ENCODE data around the gene CLDN3.
"Not testable (repeated sequence)": the region's sequence is repeated elsewhere in the genome, so short reads cannot be mapped to it uniquely, and the experiment has no call there.

Gene CLDN3, protein sequence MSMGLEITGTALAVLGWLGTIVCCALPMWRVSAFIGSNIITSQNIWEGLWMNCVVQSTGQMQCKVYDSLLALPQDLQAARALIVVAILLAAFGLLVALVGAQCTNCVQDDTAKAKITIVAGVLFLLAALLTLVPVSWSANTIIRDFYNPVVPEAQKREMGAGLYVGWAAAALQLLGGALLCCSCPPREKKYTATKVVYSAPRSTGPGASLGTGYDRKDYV

GRCh38 chr7:73770002-73770859 is at the start of gene CLDN3:
TSS of gene CLDN3 (minus strand) at chr7:73770270. CDS start at chr7:73770049, 221 bp downstream.
- in situ Hi-C loops (cut with MboI; ENCODE audit: low sequenced_read_pairs), result no loop called here

DNA sequence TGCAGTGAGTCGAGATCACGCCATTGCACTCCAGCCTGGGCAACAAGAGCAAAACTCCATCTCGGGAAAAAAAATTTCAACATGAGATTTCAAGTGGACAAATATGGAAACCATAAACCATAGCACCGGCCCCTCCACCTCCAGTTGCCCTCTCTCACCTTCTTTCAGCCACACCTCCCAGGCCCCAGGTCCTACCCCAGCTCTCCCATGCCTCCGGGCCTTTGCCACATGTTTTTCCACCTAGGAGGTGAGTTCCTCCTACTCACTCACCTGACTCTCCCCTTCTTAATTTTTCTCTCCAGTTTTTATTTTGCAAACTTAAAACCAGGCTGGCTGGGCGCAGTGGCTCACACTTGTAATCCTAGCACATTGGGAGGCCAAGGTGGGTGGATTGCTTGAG is 47.1 kb upstream of the CLDN3 start:
- in situ Hi-C loops (cut with MboI; ENCODE audit: low sequenced_read_pairs), result loop anchor here (5.0 kb wide), 1 partner anchor 40 kb away; no protein-coding TSS in a partner anchor

- in situ Hi-C loops (cut with MboI; ENCODE audit: low sequenced_read_pairs), result loop anchor here (5.0 kb wide), 1 partner anchor 42 kb away; no protein-coding TSS in a partner anchor
Measured at GRCh38 chr7:73815436-73815835, 45.4 kb upstream of the CLDN3 start.

GRCh38 chr7:73812996-73813395 is 42.9 kb upstream of the CLDN3 start:
- in situ Hi-C loops (cut with MboI; ENCODE audit: low sequenced_read_pairs), result no loop called here

DNA sequence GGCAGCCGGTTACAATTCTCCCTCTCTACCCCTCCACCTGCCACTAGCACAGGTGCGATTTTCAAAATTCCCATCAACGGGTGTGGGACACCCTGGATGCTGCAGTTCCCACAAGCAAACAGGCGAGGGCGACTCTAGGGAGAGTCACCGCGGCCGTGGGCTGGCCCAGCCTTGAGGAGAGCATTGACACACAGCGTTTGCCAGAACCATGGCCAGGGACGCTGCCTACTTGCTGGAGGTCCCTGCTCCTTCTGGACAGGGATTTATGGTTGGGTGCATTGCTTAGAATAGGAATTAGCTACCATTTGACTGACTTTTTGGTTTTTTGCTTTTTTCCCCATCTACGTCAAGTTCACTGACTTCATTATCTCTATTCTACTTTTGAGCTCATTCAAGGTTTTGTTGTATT is 41.7 kb upstream of the CLDN3 start:
- in situ Hi-C loops (cut with MboI; ENCODE audit: low sequenced_read_pairs), result no loop called here

- in situ Hi-C loops (cut with MboI; ENCODE audit: low sequenced_read_pairs), result no loop called here
Measured at GRCh38 chr7:73810998-73811360, 40.9 kb upstream of the CLDN3 start.

GRCh38 chr7:73809467-73809951 is 39.4 kb upstream of the CLDN3 start:
- in situ Hi-C loops (cut with MboI; ENCODE audit: low sequenced_read_pairs), result no loop called here

DNA sequence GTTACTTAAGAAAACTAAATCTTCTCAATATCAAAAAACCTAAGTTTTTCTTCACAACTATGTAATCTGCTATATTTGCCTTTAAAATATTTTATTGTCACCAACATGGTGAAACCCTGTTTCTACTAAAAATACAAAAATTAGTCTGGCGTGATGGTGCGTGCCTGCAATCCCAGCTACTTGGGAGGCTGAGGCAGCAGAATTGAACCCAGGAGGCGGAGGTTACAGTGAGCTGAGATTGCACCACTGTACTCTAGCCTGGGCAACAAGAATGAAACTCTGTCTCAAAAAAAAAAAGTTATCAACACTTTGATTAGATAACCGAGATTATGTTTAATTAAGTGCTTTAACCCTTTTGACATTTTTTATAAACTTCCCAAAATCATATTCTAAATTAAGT is 32.4 kb upstream of the CLDN3 start:
- in situ Hi-C loops (cut with MboI; ENCODE audit: low sequenced_read_pairs), result no loop called here

GRCh38 chr7:73801577-73801976 is 31.5 kb upstream of the CLDN3 start:
- in situ Hi-C loops (cut with MboI; ENCODE audit: low sequenced_read_pairs), result no loop called here

- in situ Hi-C loops (cut with MboI; ENCODE audit: low sequenced_read_pairs), result no loop called here
Measured at GRCh38 chr7:73799282-73800141, 29.4 kb upstream of the CLDN3 start.

DNA sequence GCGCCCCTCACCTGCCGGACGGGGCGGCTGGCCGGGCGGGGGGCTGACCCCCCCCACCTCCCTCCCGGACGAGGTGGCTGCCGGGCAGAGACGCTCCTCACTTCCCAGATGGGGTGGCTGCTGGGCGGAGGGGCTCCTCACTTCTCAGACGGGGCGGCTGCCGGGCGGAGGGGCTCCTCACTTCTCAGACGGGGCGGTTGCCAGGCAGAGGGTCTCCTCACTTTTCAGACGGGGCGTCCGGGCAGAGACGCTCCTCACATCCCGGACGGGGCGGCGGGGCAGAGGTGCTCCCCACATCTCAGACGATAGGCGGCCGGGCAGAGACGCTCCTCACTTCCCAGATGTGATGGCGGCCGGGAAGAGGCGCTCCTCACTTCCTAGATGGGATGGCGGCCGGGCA is 27.1 kb upstream of the CLDN3 start:
- in situ Hi-C loops (cut with MboI; ENCODE audit: low sequenced_read_pairs), result not testable (repeated sequence)

- in situ Hi-C loops (cut with MboI; ENCODE audit: low sequenced_read_pairs), result not testable (repeated sequence)
Measured at GRCh38 chr7:73796656-73797055, 26.6 kb upstream of the CLDN3 start.

GRCh38 chr7:73795188-73795587 is 25.1 kb upstream of the CLDN3 start:
- in situ Hi-C loops (cut with MboI; ENCODE audit: low sequenced_read_pairs), result not testable (repeated sequence)

DNA sequence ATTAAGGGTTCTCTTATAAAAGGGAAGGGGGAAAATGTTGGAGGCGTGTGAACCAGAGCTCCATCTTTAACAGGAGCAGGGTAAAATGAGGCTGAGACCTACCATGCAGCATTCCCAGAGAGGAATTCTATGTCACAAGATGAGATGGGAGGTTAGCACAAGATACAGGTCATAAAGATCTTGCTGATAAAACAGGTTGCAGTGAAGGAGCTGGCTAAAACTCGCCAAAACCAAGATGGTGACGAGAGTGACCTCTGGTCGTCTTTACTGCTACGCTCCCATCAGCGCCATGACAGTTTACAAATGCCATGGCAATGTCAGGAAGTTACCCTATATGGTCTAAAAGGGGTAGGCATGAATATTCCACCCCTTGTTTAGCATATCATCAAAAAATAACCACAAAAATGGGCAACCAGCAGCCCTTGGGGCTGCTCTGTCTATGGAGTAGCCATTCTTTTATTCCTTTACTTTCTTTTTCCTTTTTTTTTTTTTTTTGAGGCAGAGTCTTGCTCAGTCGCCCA is 21.2 kb upstream of the CLDN3 start:
- in situ Hi-C loops (cut with MboI; ENCODE audit: low sequenced_read_pairs), result not testable (repeated sequence)

- in situ Hi-C loops (cut with MboI; ENCODE audit: low sequenced_read_pairs), result no loop called here
Measured at GRCh38 chr7:73789051-73789450, 19.0 kb upstream of the CLDN3 start.

DNA sequence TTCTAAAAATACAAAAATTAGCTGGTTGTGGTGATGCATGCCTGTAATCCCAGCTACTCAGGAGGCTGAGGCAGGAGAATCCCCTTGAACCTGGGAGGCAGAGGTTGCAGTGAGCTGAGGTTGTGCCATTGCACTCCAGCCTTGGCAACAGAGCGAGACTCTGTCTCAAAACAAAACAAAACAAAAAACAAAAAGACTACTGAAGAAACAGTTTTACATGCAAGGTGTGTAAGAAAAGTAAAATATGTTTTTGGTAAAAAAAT is 17.6 kb upstream of the CLDN3 start:
- in situ Hi-C loops (cut with MboI; ENCODE audit: low sequenced_read_pairs), result not testable (repeated sequence)

GRCh38 chr7:73786588-73786987 is 16.5 kb upstream of the CLDN3 start:
- in situ Hi-C loops (cut with MboI; ENCODE audit: low sequenced_read_pairs), result no loop called here

- in situ Hi-C loops (cut with MboI; ENCODE audit: low sequenced_read_pairs), result no loop called here
Measured at GRCh38 chr7:73779517-73779916, 9.4 kb upstream of the CLDN3 start.

GRCh38 chr7:73778801-73779389 is 8.8 kb upstream of the CLDN3 start:
- in situ Hi-C loops (cut with MboI; ENCODE audit: low sequenced_read_pairs), result no loop called here

GRCh38 chr7:73774923-73775322 is 4.9 kb upstream of the CLDN3 start:
- in situ Hi-C loops (cut with MboI; ENCODE audit: low sequenced_read_pairs), result no loop called here
